HG02798 (cell line): ENCODE data around the gene LINGO1.

ENCODE experiments used
- ATAC-seq: cut with Tn5 transposase; IDR thresholded peaks from one replicate; pipeline ENCODE4 v1.9.1; 2021; ENCODE audit warnings: mild to moderate bottlenecking; ENCODE audit not compliant: unreplicated experiment, poor library complexity

LINGO1 gene

GRCh38 chr15:77657634-77658238 lies 25.0 kb upstream of the LINGO1 start:
- no peak for ATAC-seq

DNA sequence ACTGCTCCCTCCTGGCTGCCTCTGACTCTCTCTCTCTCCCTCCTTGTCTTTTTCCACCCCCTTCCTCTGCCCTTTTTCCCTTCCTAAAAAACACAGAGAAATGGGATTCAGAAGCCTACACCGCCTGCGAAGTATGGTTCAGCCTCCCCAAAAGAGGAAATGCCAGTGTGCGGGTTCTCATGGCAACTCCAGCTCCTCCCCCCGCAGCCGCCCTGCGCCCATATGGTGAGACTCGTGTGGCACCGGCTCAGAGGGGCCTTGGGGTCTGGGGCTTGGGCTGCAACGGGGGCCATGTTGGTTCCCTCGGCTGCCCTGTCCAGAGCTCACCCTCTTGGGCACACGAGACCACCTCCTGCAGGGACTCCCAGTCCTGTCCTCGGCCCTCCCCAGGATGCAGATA lies 23.6 kb upstream of the LINGO1 start:
- no peak for ATAC-seq

- ATAC-seq = no peak
Observed at GRCh38 chr15:77654975-77655374, 22.3 kb upstream of the LINGO1 start.

DNA sequence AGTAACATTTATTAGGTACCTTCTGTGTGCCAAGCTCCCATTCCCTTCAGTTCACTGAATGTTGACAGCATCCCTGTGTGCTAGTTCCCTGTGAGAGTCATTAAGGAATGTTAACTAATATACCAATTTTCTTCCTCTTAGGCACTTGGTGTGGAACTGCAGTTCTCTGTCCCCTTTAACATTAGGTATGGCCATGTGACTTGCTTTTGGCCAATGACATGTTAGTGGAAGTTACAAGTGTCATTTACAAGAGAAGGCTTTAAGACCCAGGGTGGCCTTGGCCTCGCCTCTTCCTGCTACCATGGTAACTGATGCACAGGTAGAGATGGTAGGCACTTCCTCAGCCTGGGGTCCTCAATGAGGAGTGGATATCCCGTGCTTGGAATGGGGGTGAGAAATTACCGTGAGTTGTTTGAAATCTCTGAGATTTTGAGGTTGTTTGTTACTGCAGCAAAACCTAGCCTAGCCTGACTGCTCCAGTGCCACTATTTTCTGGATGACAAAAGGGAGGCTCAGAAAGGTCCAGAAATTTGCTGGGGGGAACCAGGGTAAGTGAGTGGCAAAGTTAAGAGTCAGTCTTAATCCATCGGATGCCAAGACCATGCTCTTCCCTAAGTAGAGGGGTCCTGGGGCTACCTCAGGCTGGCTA lies 21.2 kb upstream of the LINGO1 start:
- ATAC-seq = no peak

- ATAC-seq = no peak
Observed at GRCh38 chr15:77650265-77650664, 17.6 kb upstream of the LINGO1 start.

- ATAC-seq = no peak
Observed at GRCh38 chr15:77649610-77650009, 16.9 kb upstream of the LINGO1 start.

DNA sequence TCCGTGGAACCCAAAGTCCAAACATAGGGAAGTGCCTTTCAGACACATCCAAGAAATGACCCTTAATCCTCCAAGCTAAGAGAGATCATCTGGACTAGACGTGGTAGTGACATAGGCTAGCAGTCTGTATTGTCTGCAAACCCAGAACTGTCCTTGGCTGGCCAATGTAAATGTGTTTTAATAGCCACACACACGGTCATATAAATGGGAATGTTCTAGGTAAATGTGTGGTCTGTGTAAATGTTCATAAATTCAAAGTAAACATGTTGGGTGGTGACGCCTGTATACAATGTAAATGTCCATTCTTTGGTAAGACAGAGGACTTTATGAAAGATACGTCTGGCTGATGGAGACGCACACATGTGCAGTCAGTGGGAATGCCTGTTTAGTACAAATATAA lies 16.3 kb upstream of the LINGO1 start:
- ATAC-seq = no peak

GRCh38 chr15:77647961-77648360 lies 15.2 kb upstream of the LINGO1 start:
- no peak for ATAC-seq

GRCh38 chr15:77646104-77646694 lies 13.5 kb upstream of the LINGO1 start:
- ATAC-seq = no peak

DNA sequence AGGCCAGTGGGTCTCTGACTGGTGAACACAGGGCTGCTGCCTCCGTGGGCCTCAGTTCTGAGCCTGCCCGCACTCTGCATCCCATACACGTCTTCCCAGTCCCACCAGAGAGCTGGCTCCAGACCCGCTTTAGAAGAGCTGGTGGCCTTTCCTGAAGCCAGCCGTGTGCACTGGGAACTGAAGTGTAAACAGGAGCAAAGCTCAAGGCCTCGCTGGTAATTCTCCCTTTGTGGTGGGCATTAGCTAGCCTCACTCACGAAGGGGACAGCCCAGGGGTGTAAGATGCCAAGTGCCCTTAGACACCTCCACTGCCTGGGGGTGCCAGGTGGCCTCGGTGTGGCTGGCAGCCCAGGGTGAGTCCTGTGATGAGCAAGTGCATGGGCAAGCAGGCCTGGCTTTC lies 12.9 kb upstream of the LINGO1 start:
- ATAC-seq = no peak

- ATAC-seq = no peak
Observed at GRCh38 chr15:77644543-77645247, 12.0 kb upstream of the LINGO1 start.

DNA sequence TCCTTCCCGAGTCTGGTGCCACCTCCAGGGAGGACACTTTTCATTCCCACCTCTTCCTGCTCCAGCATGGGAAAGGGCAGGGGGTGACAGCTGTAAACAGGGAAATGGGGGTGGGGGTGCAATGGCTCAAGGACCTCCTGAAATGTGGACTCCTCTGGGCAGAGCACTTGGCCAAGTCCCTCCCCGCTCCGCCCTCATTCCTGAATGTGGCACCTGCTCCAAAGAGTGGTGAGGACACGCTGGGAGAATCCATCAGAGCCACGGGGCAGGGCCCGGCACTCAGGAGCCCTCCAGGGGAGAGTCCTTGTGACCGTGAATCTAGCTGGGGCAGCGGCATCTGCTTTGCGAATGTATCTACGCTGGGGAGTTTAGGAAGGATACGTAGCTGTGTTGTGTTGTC lies 11.1 kb upstream of the LINGO1 start:
- ATAC-seq = no peak

- no peak for ATAC-seq
Observed at GRCh38 chr15:77642793-77643430, 10.2 kb upstream of the LINGO1 start.

- no peak for ATAC-seq
Observed at GRCh38 chr15:77641999-77642398, 9.3 kb upstream of the LINGO1 start.

- ATAC-seq = no peak
Observed at GRCh38 chr15:77640615-77641014, 7.9 kb upstream of the LINGO1 start.

DNA sequence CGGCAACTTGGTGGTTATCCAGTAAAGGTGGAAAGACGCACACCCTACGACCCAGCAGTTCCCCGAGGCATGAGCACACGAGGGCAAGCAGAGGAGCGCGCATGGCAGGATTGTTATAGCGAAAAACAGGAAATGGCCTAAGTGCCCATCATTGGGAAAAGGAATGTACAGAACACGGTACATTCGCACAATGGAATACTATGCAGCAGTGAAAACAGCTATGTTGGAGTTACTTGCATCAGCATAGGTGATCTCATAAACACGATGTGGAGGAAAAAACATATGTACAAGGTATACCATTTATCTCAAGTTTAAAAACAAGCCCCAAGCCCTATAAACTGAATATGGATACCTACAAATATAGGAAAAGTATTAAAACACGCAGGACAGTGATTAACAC lies 6.7 kb upstream of the LINGO1 start:
- ATAC-seq = no peak

GRCh38 chr15:77637851-77638692 lies 5.4 kb upstream of the LINGO1 start:
- ATAC-seq = no peak

DNA sequence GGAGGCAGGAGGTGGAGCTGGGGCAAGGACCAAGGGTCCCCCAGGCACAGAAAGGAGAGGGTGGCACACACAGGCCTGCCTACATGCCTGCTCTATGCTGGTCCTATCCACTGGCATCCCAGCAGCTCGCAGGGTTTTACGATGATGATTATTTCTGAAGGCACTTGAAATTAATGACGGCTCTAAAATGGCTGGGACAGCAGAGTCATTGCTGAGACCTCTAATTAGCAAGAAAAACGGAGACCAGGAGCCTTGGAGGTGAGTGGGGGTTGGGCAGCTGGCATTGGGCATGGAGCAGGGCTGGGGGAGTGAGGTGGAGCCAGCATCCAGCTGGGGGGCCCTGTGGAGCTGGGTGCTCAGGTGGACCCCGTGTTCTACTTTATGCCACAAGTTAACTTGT lies 3.5 kb upstream of the LINGO1 start:
- ATAC-seq = no peak

- ATAC-seq = no peak
Observed at GRCh38 chr15:77634266-77634962, 1.7 kb upstream of the LINGO1 start.

- no peak for ATAC-seq
Observed at GRCh38 chr15:77633913-77634265, 1.2 kb upstream of the LINGO1 start.
